Activated B cell treated with CpG ODN at 0.5 μM for 24 hours (primary cell): ENCODE measurements around the gene OSBPL10. TPM values are rescaled to one million over a fixed set of nuclear protein-coding genes. Genes with fewer than 3 reads are reported as not detected.

ENCODE experiments used
- ATAC-seq: fragments of 200-7000 bp; cut with Tn5 transposase; one replicate; pipeline ENCODE4 v1.10.0; 2021; ENCODE audit warnings: low read depth, mild to moderate bottlenecking, moderate library complexity
- CTCF ChIA-PET: fragments of 350-600 bp; sonication (Branson Sonifier 250); formaldehyde crosslinking; loops from one replicate; lab custom pipeline; 2021; ENCODE audit warnings: antibody characterized with exemption; lab: Charles Lee
- POLR2A ChIA-PET: fragments of 350-600 bp; sonication (Branson Sonifier 250); formaldehyde crosslinking; loops from one replicate; lab custom pipeline; 2021; ENCODE audit warnings: antibody characterized with exemption; lab: Charles Lee
- DNase-seq: peaks from one replicate; pipeline ENCODE4 v3.0.0; 2022
- H3K27ac Mint-ChIP-seq: one replicate; pipeline ENCODE4 v1.8.0; 2020; ENCODE audit warnings: mixed read lengths
- H3K27me3 Mint-ChIP-seq: one replicate; pipeline ENCODE4 v1.8.0; 2021; ENCODE audit warnings: mixed read lengths
- H3K36me3 Mint-ChIP-seq: one replicate; pipeline ENCODE4 v1.8.0; 2021; ENCODE audit warnings: low read depth, mixed read lengths
- H3K4me1 Mint-ChIP-seq: one replicate; pipeline ENCODE4 v1.8.0; 2021; ENCODE audit warnings: mixed read lengths
- H3K4me3 Mint-ChIP-seq: one replicate; pipeline ENCODE4 v1.8.0; 2020; ENCODE audit warnings: mild to moderate bottlenecking, mixed read lengths
- H3K9me3 Mint-ChIP-seq: one replicate; pipeline ENCODE4 v1.8.0; 2020; ENCODE audit warnings: mixed read lengths
- intact Hi-C: fragments of 100-400 bp; cut with micrococcal nuclease; formaldehyde crosslinking; loops from one replicate; pipeline ENCODE4 v1.15.1; 2024
- total RNA-seq: library from RNA; stranded (reverse); gene quantifications from 2 replicates; pipeline ENCODE4 v1.2.3, GENCODE V29; 2022
- TF ChIP-seq, protein P1 (sequence below): fragments of 200-600 bp; IDR thresholded peaks from one replicate; pipeline ENCODE4 v1.8.0; 2022; ENCODE audit warnings: antibody characterized with exemption, mild to moderate bottlenecking

The OSBPL10 gene
- total RNA-seq, 1 donor from 2014 or later: 137 TPM

GRCh38 chr3:31804251-31805051 is 176.6 kb downstream of the OSBPL10 start:
- DNase-seq (no peak), ATAC-seq (no peak)
- intact Hi-C loops: loop anchor here (5.0 kb wide), 1 partner anchor 42 kb away; no protein-coding TSS in a partner anchor
- peaks cover 45% of the 10 kb centered on the region for H3K4me1 Mint-ChIP-seq
- peaks cover 45% of the 10 kb centered on the region for H3K36me3 Mint-ChIP-seq
- no peak overlapping the region for H3K4me3 Mint-ChIP-seq
- POLR2A ChIA-PET: interaction anchor here (0.5 to 1.3 kb wide), 3 partner anchors 195 to 1111 kb away, joined by 4 to 6 read pairs (median 4); no protein-coding TSS in a partner anchor
- TF ChIP-seq, protein P1, sequence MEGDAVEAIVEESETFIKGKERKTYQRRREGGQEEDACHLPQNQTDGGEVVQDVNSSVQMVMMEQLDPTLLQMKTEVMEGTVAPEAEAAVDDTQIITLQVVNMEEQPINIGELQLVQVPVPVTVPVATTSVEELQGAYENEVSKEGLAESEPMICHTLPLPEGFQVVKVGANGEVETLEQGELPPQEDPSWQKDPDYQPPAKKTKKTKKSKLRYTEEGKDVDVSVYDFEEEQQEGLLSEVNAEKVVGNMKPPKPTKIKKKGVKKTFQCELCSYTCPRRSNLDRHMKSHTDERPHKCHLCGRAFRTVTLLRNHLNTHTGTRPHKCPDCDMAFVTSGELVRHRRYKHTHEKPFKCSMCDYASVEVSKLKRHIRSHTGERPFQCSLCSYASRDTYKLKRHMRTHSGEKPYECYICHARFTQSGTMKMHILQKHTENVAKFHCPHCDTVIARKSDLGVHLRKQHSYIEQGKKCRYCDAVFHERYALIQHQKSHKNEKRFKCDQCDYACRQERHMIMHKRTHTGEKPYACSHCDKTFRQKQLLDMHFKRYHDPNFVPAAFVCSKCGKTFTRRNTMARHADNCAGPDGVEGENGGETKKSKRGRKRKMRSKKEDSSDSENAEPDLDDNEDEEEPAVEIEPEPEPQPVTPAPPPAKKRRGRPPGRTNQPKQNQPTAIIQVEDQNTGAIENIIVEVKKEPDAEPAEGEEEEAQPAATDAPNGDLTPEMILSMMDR: no peak
- no peaks in the 10 kb centered on the region for H3K27me3 Mint-ChIP-seq
- no peaks in the 10 kb centered on the region for H3K9me3 Mint-ChIP-seq
- peak overlapping the region; percentile 46 for H3K27ac Mint-ChIP-seq
- CTCF ChIA-PET: interaction anchor here (0.7 kb wide), 1 partner anchor 80 kb away, joined by 3 read pairs; no protein-coding TSS in a partner anchor

- H3K9me3 Mint-ChIP-seq: no peaks in the 10 kb centered on the region
- POLR2A ChIA-PET: interaction anchor here (0.5 to 1.0 kb wide), 7 partner anchors 13 to 270 kb away, joined by 3 to 13 read pairs (median 4); partner anchors contain the start of genes OSBPL10, STT3B and ZNF860
- ATAC-seq: peak; percentile 87
- no peaks in the 10 kb centered on the region for H3K27me3 Mint-ChIP-seq
- CTCF ChIA-PET: interaction anchor here (0.7 to 1.3 kb wide), 2 partner anchors 13 to 50 kb away, joined by 3 read pairs; no protein-coding TSS in a partner anchor
- DNase-seq: peak; percentile 35
- H3K27ac Mint-ChIP-seq: peak overlapping the region; percentile 73
- peaks cover 47% of the 10 kb centered on the region for H3K36me3 Mint-ChIP-seq
- H3K4me3 Mint-ChIP-seq: peak overlapping the region; percentile 7
- TF ChIP-seq, protein P1: no peak
- intact Hi-C loops: loop anchor here (1.0 to 5.0 kb wide), 2 partner anchors 41 to 177 kb away; no protein-coding TSS in a partner anchor
- peaks cover 47% of the 10 kb centered on the region for H3K4me1 Mint-ChIP-seq
These were observed 177.9 kb downstream of the OSBPL10 start for GRCh38 chr3:31802981-31803740.

DNA sequence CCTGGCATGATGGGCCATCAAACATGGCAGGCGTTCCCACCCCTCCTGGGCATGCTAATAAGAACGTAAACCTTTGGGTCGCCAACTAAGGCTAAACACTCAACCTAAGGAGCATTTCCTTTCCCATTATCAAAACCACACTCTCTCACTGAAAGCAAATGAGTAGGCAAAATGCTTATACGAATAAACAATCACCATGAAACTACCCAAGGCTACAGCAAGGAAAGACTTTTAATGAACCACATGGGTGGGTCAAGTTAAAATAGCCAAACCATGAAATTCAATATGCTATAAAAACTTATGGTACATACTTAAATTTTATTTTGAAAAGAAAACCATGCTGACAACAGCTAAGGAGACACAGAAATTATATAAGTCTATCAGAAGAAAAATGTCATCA is 180.6 kb downstream of the OSBPL10 start:
- TF ChIP-seq, protein P1: no peak
- ChIA-PET POLR2A (no interaction called here), CTCF (no interaction called here)
- Mint-ChIP-seq H3K9me3 (no peaks in the 10 kb centered on the region), H3K27me3 (no peaks in the 10 kb centered on the region), H3K4me3 (no peak overlapping the region), H3K27ac (peak overlapping the region; percentile 12), H3K36me3 (peaks cover 41% of the 10 kb centered on the region), H3K4me1 (peaks cover 44% of the 10 kb centered on the region)
- intact Hi-C loops: loop anchor here (5.0 kb wide), 1 partner anchor 38 kb away; no protein-coding TSS in a partner anchor
- DNase-seq: no peak
- no peak for ATAC-seq

DNA sequence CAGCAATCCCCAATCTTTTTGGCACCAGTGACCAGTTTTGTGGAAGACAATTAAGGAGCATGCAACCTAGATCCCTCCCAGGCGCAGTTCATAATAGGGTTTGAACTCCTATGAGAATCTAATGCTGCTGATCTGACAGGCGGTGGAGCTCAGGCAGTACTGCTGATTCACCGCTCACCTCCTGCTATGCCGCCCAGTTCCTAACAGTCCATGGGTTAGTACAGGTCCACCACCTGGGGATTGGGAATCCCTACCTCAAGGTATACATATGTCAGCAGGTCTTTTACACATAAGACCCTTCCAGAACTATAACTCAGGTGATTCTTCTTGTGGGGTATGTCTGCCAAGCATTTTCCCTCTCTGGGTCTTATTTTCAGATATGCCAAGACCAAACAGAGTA is 182.2 kb downstream of the OSBPL10 start:
- TF ChIP-seq, protein P1: no peak
- H3K27me3 Mint-ChIP-seq: no peaks in the 10 kb centered on the region
- ChIA-PET CTCF (no interaction called here), POLR2A (interaction anchor here (1.0 kb wide), 1 partner anchor 8 kb away, joined by 8 read pairs; no protein-coding TSS in a partner anchor)
- peaks cover 41% of the 10 kb centered on the region for H3K36me3 Mint-ChIP-seq
- no peak overlapping the region for H3K27ac Mint-ChIP-seq
- intact Hi-C loops: no loop called here
- no peaks in the 10 kb centered on the region for H3K9me3 Mint-ChIP-seq
- no peak for DNase-seq
- H3K4me3 Mint-ChIP-seq: no peak overlapping the region
- no peak for ATAC-seq
- H3K4me1 Mint-ChIP-seq: peaks cover 31% of the 10 kb centered on the region
